Measurements from ENCODE around the gene PLD1.

- TF ChIP-seq CTCF (IDR thresholded peaks at IDR 0.05): no peak
- TF ChIP-seq POLR2AphosphoS5 (IDR thresholded peaks at IDR 0.05): no peak
- no peak for TF ChIP-seq POLR2A (IDR thresholded peaks at IDR 0.05)
Measured at GRCh38 chr3:171585039-171585438, 225.2 kb downstream of the PLD1 start.
